RCC 7860 (cell line): Measurements from ENCODE around the gene TMEM60.

Experiments
- DNase-seq: peaks from one replicate; pipeline ENCODE4 v3.0.0-alpha.2; 2015; ENCODE audit warnings: low spot score
- FAIRE-seq: peaks from 2 replicates; lab custom pipeline; 2012; peaks lifted over from hg19 to GRCh38; lab: Jason Lieb, UNC

Gene TMEM60

DNA sequence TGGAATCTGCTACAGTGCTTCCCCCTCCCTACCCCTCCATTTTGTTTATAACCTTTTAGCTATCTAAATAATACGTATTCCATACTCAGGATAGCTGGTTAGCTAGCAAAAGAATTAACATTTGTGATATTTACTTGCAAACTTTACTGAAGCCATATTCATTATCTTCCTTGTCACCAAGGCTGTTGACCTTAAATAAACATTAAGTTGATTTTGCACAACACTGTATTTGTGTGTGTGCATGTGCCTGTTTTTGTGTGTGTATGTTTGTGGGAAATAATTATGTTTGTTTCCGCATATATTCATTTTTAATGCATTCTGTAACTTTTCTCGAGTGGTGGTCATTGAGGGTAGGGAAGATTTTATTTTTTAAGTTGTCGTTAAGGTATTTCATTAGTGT lies 15.9 kb downstream of the TMEM60 start:
- no peak for DNase-seq
- FAIRE-seq, result no peak

DNA sequence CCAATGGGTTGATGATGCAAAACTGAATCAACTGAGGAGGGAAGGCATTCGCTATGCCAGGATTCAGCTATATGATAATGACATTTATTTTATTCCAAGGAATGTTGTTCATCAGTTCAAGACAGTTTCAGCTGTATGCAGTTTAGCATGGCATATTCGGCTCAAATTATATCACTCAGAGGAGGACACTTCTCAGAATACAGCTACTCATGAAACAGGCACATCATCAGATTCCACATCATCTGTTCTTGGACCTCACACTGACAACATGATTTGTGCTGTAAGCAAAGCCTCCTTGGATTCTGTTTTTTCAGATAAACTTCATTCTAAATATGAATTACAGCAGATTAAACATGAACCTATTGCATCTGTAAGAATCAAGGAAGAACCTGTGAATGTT lies 19.7 kb downstream of the TMEM60 start:
- no peak for FAIRE-seq
- DNase-seq, result no peak

DNA sequence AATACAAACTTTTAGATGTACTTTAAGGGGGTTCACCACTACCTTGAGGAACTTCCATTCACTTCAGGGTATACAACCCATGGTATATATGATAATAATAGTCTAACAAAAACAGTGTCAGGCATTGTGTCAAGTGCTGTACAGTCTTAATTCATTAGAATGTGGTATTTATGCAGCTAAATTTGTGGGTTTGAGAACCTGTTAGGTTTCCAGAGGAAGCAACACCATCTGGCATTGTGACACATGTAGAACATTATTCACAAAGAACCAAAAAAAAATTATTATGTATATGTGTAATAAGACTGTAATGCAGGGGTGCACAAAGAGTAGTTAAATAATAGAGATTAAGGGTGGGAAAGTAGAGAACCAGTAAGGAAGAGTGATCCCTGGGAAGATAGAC lies 26.3 kb downstream of the TMEM60 start:
- FAIRE-seq (no peak), DNase-seq (no peak)

DNA sequence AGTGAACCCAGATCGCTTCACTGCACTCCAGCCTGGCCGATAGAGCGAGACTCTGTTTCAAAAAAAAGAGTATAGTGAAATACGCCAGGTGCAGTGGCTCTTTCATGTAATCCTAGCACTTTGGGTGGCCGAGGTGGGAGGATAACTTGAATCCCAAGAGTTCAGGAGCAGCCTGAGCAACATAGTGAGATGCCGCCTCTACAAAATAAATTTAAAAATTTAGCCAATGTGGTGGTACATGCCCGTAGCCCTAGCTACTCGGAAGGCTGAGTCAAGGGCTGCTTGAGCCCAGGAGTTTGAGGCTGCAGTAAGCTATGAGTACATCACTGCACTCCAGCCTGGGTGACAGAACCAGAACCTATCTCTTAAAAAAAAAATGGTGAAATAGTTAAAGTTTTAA lies 27.9 kb downstream of the TMEM60 start:
- no peak for FAIRE-seq
- DNase-seq, result no peak

DNA sequence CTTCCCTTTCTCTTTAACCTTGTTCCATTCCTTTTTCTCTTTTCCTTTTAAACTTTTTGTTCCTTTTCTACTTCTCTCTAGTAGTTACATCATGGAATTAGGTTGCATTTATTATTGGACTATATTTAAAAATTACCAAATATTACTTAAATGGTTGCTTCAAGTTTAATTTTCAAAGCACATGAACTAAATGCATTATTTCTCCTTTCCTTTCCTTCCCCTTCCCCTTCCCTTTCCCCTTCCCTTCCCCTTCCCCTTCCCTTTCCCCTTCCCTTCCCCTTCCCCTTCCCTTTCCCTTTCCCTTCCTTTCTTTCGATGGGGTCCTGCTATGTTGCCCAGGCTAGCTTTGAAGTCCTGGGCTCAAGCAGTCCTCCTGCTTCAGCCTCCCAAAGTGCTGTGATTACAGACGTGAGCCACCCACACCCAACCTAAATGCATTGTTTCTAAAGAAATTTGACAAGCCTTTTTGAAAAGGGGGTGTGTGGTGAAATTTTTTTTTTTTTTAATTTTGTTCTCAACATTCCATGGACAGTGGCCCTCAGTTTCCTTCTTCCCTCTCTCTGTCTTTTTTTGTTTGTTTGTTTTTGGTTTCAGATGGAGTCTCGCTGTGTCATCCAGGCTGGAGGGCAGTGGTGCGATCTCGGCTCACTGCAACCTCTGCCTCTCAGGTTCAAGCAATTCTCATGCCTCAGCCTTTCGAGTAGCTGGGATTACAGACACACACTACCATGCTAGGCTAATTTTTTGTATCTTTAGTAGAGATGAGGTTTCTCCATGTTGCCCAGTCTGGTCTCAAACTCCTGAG lies 31.2 kb downstream of the TMEM60 start:
- no peak for DNase-seq
- no peak for FAIRE-seq

DNA sequence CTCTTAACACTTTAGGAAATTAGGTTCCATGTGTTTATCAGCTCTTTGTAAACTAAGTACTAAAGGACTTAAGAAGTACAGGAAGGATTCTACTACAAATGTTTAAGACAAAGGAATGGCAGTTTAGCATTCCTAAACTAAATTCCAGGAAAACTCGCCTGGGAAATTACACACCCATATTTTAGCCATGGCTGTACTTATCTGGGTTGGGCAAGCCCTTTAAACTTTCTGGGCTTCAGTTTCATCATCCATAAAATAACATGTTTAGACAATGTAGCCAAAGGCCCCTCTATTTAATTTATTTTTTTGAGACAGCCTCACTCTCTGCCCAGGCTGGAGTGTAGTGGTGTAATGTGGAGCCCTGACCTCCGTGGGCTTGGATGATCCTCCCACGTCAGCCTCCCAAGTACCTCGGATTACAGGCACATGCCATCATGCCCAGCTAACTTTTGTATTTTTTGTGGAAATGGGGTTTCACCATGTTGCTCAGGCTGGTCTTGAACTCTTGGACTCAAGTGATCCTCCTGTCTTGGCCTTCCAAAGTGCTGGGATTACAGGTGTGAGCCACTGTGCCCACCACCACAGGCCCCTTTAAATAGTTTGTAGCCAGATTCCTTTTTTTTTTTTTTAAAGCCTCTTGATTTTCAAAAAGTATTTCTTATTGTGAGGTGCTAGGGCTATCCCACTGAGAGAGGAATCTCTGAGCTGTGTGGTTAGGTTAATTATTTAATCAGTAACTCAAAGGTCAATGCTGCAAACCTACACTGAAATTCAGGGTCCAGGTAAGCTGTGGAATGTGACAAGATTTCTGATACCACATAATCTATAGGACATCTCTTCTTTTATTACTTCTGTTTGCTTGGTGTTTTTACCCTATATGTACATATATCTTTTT lies 32.1 kb downstream of the TMEM60 start:
- peak; percentile 90 for FAIRE-seq

DNA sequence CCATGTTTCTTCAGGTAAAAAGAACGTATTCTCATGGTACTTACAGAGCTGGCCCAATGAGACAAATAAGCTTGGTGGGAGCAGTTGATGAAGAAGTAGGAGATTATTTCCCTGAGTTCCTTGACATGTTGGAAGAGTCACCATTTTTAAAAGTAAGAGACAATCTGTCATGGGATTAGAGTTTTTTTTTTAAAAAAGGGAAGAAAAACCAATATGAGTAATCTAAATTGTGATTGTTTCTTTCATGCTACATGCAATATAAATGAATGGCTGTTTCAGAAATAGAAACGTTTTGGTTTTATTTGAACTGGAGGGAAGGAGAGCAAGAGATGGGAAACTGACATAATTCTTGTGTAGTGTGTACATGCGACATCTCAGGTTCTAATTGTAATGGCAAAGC lies 32.8 kb downstream of the TMEM60 start:
- FAIRE-seq, result no peak

More for the DNA sequence above, 32.1 kb downstream of the TMEM60 start:
- no peak for DNase-seq

DNA sequence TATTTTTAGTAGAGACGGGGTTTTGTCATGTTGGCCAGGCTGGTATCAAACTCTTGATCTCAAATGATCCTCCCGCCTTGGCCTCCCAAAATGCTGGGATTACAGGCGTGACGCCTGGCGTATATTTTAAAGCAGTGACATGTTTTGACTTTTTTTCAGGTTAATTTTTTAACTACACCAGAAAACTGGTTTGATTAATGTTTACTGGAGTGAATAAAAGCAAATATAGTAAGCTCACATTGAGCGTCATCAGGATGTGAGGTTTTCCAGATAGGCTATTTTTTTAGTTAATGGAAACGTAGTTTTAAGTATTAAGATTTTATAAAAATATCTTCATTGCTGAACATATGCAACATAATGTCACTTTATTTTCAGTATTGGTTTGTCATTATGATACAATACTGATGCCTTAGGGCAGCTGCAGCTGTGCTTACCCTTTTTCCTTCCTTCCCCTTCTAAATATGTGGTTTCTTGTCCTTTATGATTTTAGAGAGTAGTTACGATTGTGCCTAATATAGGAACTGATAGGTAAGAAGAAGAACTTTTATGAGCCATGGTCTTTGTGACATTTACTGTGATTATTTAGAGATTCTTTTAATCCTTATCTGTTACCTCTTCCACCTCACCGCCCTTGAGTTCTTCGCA lies 37.3 kb downstream of the TMEM60 start:
- FAIRE-seq (no peak), DNase-seq (no peak)

More for the DNA sequence above, 32.8 kb downstream of the TMEM60 start:
- no peak for DNase-seq

DNA sequence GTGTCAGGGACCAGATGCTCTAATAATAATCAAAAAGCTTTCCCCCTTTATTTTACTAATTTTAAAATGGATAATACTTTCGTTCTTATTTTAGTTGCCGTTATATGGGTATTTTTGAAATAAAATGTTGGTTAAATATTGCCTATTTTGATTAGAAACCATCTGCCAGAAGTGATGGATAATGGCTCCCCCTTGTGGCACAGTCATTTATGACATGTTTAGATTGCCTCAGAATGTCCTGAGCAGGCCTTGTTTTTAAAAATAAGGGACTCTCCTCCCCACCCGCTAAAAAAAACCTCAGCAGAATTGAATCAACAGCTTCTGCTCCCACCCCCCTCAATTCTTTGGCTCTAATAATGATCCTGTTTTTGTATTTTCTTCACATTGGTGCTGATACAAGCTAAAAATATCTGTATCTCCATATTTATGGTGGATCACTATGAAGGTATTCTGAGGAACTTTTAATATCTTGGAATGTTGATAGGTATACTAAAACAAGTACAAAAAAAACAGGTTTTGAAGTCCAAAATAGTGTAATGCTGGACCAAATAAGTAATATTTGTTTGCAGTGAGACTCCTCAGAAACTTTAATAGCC lies 38.8 kb downstream of the TMEM60 start:
- peak; percentile 48 for DNase-seq
- peak; percentile 84 for FAIRE-seq

DNA sequence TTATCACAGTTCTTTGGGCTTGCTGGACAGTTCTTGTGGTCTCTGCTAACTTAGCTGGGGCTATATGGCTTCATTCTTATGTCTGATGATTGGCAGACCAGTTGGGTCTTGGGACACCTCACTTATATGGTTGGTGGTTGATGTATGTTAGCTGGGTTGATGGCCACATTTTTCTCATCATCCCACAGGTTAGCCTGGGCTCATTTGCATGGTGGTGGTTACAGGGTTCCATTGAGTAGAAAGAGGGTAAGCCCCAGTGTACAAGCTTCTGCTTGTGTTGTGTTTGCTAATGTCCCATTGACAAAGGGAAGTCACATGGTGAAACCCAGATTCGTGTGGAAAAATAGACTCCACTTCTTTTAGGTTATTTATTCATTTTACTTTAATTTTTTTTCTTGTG lies 40.6 kb downstream of the TMEM60 start:
- DNase-seq (no peak), FAIRE-seq (no peak)

DNA sequence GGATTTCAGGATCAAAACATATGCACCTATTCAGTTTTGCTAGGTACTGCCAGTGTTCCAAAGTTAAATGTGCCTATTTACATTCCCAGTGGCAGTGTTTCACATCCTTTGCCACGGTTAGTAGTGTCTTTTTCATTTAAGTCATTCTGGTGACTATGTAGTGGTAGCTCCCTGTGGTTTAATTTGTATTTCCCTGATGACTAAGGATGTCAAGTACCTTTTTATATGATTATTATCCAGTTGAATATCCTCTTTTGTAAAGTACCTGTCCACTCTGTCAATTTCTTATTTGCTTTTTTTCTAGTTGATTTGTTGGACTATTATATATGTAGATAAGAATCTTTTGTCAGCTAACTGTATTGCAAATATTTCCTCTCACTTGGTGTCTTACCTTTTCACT lies 45.1 kb downstream of the TMEM60 start:
- FAIRE-seq (no peak), DNase-seq (no peak)

DNA sequence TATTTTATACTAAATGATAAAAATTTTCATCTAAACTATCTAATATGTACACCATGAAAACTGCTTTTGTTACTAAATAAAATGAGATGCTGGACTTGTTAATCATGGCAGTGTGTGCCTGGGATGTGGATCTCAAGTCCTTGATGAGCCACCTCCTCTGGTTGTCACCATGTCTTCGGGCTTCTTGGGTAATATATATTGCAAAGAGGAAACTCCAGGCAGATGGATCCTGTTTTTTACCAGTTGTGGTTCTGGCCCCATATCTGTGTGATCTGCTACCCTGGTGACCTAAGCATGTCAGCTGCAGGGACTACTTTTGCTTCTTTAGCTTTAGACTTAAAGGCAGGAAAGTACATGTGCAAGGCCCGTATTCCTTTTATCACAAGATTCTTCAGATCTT lies 46.2 kb downstream of the TMEM60 start:
- DNase-seq, result no peak
- FAIRE-seq, result no peak

DNA sequence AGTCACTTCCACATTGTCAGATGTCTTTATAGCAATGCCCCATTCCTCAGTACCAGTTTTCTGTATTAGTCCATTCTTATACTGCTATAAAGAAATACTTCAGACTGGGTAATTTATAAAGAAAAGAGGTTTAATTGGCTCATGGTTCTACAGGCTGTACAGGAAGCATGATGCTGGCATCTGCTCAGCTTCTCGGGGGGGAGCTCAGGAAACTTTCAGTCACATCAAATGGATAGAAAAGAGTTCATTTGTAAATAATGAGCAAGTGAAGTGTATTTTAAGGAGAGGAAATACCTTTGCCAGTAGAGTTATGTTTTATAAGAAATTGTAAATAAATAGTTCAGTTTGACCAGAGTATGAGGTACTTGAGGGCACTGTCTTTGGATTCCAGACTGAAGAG lies 50.5 kb downstream of the TMEM60 start:
- FAIRE-seq (no peak), DNase-seq (no peak)

DNA sequence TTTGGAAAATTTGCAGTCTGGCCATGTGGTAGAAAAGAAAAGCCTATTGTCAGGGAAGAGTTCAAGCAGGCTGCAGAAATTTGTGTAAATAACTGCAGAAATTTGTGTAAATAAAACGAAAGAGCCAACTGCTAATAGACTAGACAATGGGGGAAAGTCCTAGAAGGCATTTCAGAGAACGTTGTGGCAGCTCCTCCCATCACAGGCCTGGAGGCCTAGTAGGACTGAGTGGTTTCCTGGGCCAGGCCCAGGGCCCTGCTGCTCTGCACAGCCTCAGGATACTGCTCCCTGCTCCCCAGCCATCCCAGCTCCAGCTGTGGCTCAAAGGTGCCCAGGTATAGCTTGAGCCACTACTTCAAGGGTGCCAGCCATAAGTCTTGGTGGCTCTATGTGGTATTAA lies 51.1 kb downstream of the TMEM60 start:
- DNase-seq (no peak), FAIRE-seq (no peak)

DNA sequence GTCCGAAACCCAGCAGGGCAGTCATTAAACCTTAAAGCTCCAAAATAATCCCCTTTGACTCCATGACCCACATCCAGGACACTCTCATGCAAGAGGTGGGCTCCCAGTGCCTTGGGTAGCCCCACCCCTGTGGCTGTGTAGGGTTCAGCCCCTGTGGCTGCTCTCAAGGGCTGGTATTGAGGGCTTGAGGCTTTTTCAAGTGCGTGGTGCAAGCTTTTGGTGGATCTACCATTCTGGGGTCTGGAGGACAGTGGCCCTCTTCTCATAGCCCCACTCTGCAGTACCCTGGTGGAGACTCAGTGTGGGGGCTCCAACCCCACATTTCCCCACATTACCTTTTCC lies 51.4 kb downstream of the TMEM60 start:
- no peak for FAIRE-seq
- DNase-seq, result no peak

DNA sequence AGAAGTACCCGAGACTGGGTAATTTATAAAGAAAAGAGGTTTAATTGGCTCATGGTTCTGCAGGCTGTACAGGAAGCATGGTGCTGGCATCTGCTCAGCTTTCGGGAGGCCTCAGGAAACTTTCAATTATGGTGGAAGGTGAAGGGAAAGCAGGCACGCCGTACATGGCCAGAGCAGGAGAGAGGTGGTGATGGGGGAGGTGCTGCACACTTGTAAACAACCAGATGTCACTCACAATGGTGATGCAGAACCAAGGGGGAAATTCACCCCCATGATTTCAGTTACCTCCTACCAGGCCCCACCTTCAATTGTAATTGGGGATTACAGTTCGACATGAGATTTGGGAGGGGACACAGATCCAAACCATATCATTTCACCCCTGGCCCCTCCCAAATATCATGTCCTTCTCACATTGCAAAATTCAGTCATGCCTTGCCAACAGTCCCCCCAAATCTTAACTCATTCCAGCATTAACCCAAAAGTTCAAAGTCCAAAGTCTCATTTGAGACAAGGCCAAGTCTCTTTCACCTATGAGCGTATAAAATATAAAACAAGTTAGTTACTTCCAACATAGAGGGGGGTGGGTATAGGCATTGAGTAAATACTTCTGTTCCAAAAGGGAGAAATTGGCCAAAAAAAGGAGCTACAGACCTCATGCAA lies 51.9 kb downstream of the TMEM60 start:
- DNase-seq (no peak), FAIRE-seq (no peak)

DNA sequence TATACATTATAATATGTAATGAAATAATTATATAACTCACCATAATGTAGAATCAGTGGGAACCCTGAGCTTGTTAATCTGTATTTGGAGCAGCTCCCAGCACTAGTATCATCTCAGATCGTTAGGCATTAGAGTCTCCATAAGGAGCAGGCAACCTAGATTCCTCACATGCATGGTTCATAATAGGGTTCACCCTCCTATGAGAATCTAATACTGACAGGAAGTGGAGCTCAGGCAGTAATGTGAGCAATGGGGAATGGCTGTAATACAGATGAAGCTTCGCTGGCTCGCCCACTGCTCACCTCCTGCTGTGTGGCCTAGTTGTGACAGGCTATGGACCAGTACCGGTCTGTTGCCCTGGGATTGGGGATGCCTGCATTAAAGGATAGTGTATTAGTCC lies 52.5 kb downstream of the TMEM60 start:
- DNase-seq (no peak), FAIRE-seq (no peak)
